ENCODE measurements around the gene PACRG.
"Not testable (repeated sequence)": the region's sequence is repeated elsewhere in the genome, so short reads cannot be mapped to it uniquely, and the experiment has no call there.

The PACRG gene

GRCh38 chr6:162727322-162728182 lies at the start of gene PACRG, which contains the start of gene PRKN:
Gene PACRG (plus strand): TSS chr6:162727974.
Gene PRKN (minus strand): TSS chr6:162727766.
- WGBS (ENCODE audit: insufficient coverage, insufficient read length) = no CpG with 5 or more reads among the region's 84 CpGs
- Histone ChIP-seq H3K27me3 (ENCODE audit: control insufficient read depth, insufficient read depth, low read length) (no peaks in the 10 kb centered on the region), H3K9me3 (ENCODE audit: control insufficient read depth, insufficient read depth, low read length) (no peaks in the 10 kb centered on the region), H3K27ac (ENCODE audit: low read length) (no peak within 1 kb of the TSS), H3K4me3 (ENCODE audit: low read length) (peak within 1 kb of the TSS; percentile 73; the same call in 1 of the 2 replicates), H3K4me1 (ENCODE audit: control insufficient read depth, insufficient read depth, low read length) (no peaks in the 10 kb centered on the region; the same call in 1 of the 2 replicates), H3K36me3 (ENCODE audit: control insufficient read depth, insufficient read depth, low read length) (no peaks in the 10 kb centered on the region)
- DNase-seq (ENCODE audit: low read depth, low spot score) = peak; percentile 95

- not testable (repeated sequence) for H3K4me3 ChIP-seq (ENCODE audit: low read length)
These were observed 48.9 kb upstream of the PACRG start for GRCh38 chr6:162678896-162679295.

GRCh38 chr6:162679681-162680080 lies 48.1 kb upstream of the PACRG start:
- Histone ChIP-seq H3K9me3 (ENCODE audit: control insufficient read depth, insufficient read depth, low read length) (no peaks in the 10 kb centered on the region), H3K4me1 (ENCODE audit: control insufficient read depth, insufficient read depth, low read length) (no peaks in the 10 kb centered on the region), H3K27ac (ENCODE audit: low read length) (no peak overlapping the region), H3K4me3 (ENCODE audit: low read length) (no peak overlapping the region), H3K36me3 (ENCODE audit: control insufficient read depth, insufficient read depth, low read length) (no peaks in the 10 kb centered on the region), H3K27me3 (ENCODE audit: control insufficient read depth, insufficient read depth, low read length) (no peaks in the 10 kb centered on the region)
- no CpG with 5 or more reads among the region's 1 CpG for WGBS (ENCODE audit: insufficient coverage, insufficient read length)
- DNase-seq (ENCODE audit: low read depth, low spot score) = no peak

More at GRCh38 chr6:162678896-162679295, 48.9 kb upstream of the PACRG start:
- H3K27ac ChIP-seq (ENCODE audit: low read length); DNase-seq (ENCODE audit: low read depth, low spot score); H3K27me3 ChIP-seq (ENCODE audit: control insufficient read depth, insufficient read depth, low read length); H3K36me3 ChIP-seq (ENCODE audit: control insufficient read depth, insufficient read depth, low read length); H3K9me3 ChIP-seq (ENCODE audit: control insufficient read depth, insufficient read depth, low read length); H3K4me1 ChIP-seq (ENCODE audit: control insufficient read depth, insufficient read depth, low read length): not testable (repeated sequence)
- WGBS (ENCODE audit: insufficient coverage, insufficient read length) = no CpG with 5 or more reads among the region's 7 CpGs

GRCh38 chr6:162680367-162680766 lies 47.4 kb upstream of the PACRG start:
- Histone ChIP-seq H3K4me1 (ENCODE audit: control insufficient read depth, insufficient read depth, low read length) (no peaks in the 10 kb centered on the region), H3K27me3 (ENCODE audit: control insufficient read depth, insufficient read depth, low read length) (no peaks in the 10 kb centered on the region), H3K36me3 (ENCODE audit: control insufficient read depth, insufficient read depth, low read length) (no peaks in the 10 kb centered on the region), H3K27ac (ENCODE audit: low read length) (no peak overlapping the region), H3K9me3 (ENCODE audit: control insufficient read depth, insufficient read depth, low read length) (no peaks in the 10 kb centered on the region), H3K4me3 (ENCODE audit: low read length) (no peak overlapping the region)
- DNase-seq (ENCODE audit: low read depth, low spot score) = no peak

- no peaks in the 10 kb centered on the region for H3K4me1 ChIP-seq (ENCODE audit: control insufficient read depth, insufficient read depth, low read length)
- WGBS (ENCODE audit: insufficient coverage, insufficient read length) = no CpG with 5 or more reads among the region's 4 CpGs
- H3K4me3 ChIP-seq (ENCODE audit: low read length) = no peak overlapping the region
- no peak for DNase-seq (ENCODE audit: low read depth, low spot score)
- no peaks in the 10 kb centered on the region for H3K9me3 ChIP-seq (ENCODE audit: control insufficient read depth, insufficient read depth, low read length)
- H3K36me3 ChIP-seq (ENCODE audit: control insufficient read depth, insufficient read depth, low read length) = no peaks in the 10 kb centered on the region
- H3K27me3 ChIP-seq (ENCODE audit: control insufficient read depth, insufficient read depth, low read length) = no peaks in the 10 kb centered on the region
- H3K27ac ChIP-seq (ENCODE audit: low read length) = no peak overlapping the region
These were observed 46.9 kb upstream of the PACRG start for GRCh38 chr6:162680871-162681270.

- H3K9me3 ChIP-seq (ENCODE audit: control insufficient read depth, insufficient read depth, low read length) = no peaks in the 10 kb centered on the region
- H3K4me3 ChIP-seq (ENCODE audit: low read length) = no peak overlapping the region
- H3K27me3 ChIP-seq (ENCODE audit: control insufficient read depth, insufficient read depth, low read length) = no peaks in the 10 kb centered on the region
- no peaks in the 10 kb centered on the region for H3K4me1 ChIP-seq (ENCODE audit: control insufficient read depth, insufficient read depth, low read length)
- no CpG with 5 or more reads among the region's 1 CpG for WGBS (ENCODE audit: insufficient coverage, insufficient read length)
- no peaks in the 10 kb centered on the region for H3K36me3 ChIP-seq (ENCODE audit: control insufficient read depth, insufficient read depth, low read length)
- no peak overlapping the region for H3K27ac ChIP-seq (ENCODE audit: low read length)
- DNase-seq (ENCODE audit: low read depth, low spot score) = no peak
These were observed 46.3 kb upstream of the PACRG start for GRCh38 chr6:162681447-162681846.

- Histone ChIP-seq H3K4me3 (ENCODE audit: low read length) (no peak overlapping the region), H3K27me3 (ENCODE audit: control insufficient read depth, insufficient read depth, low read length) (no peaks in the 10 kb centered on the region), H3K27ac (ENCODE audit: low read length) (no peak overlapping the region), H3K9me3 (ENCODE audit: control insufficient read depth, insufficient read depth, low read length) (no peaks in the 10 kb centered on the region), H3K36me3 (ENCODE audit: control insufficient read depth, insufficient read depth, low read length) (no peaks in the 10 kb centered on the region), H3K4me1 (ENCODE audit: control insufficient read depth, insufficient read depth, low read length) (no peaks in the 10 kb centered on the region)
- WGBS (ENCODE audit: insufficient coverage, insufficient read length) = no CpG with 5 or more reads among the region's 4 CpGs
- DNase-seq (ENCODE audit: low read depth, low spot score) = no peak
These were observed 44.6 kb upstream of the PACRG start for GRCh38 chr6:162683135-162683534.

GRCh38 chr6:162684052-162684451 lies 43.7 kb upstream of the PACRG start:
- no peaks in the 10 kb centered on the region for H3K9me3 ChIP-seq (ENCODE audit: control insufficient read depth, insufficient read depth, low read length)
- no peaks in the 10 kb centered on the region for H3K4me1 ChIP-seq (ENCODE audit: control insufficient read depth, insufficient read depth, low read length)
- no peak overlapping the region for H3K4me3 ChIP-seq (ENCODE audit: low read length)
- DNase-seq (ENCODE audit: low read depth, low spot score) = no peak
- no peaks in the 10 kb centered on the region for H3K27me3 ChIP-seq (ENCODE audit: control insufficient read depth, insufficient read depth, low read length)
- no peak overlapping the region for H3K27ac ChIP-seq (ENCODE audit: low read length)
- H3K36me3 ChIP-seq (ENCODE audit: control insufficient read depth, insufficient read depth, low read length) = no peaks in the 10 kb centered on the region
- WGBS (ENCODE audit: insufficient coverage, insufficient read length) = no CpG with 5 or more reads among the region's 1 CpG

GRCh38 chr6:162684961-162685360 lies 42.8 kb upstream of the PACRG start:
- Histone ChIP-seq H3K27me3 (ENCODE audit: control insufficient read depth, insufficient read depth, low read length) (no peaks in the 10 kb centered on the region), H3K9me3 (ENCODE audit: control insufficient read depth, insufficient read depth, low read length) (no peaks in the 10 kb centered on the region), H3K36me3 (ENCODE audit: control insufficient read depth, insufficient read depth, low read length) (no peaks in the 10 kb centered on the region), H3K4me1 (ENCODE audit: control insufficient read depth, insufficient read depth, low read length) (no peaks in the 10 kb centered on the region), H3K27ac (ENCODE audit: low read length) (no peak overlapping the region), H3K4me3 (ENCODE audit: low read length) (no peak overlapping the region)
- WGBS (ENCODE audit: insufficient coverage, insufficient read length) = no CpG with 5 or more reads among the region's 3 CpGs
- DNase-seq (ENCODE audit: low read depth, low spot score) = no peak

GRCh38 chr6:162685586-162685985 lies 42.2 kb upstream of the PACRG start:
- no peak for DNase-seq (ENCODE audit: low read depth, low spot score)
- no peaks in the 10 kb centered on the region for H3K4me1 ChIP-seq (ENCODE audit: control insufficient read depth, insufficient read depth, low read length)
- no peak overlapping the region for H3K27ac ChIP-seq (ENCODE audit: low read length)
- H3K4me3 ChIP-seq (ENCODE audit: low read length) = no peak overlapping the region
- H3K36me3 ChIP-seq (ENCODE audit: control insufficient read depth, insufficient read depth, low read length) = no peaks in the 10 kb centered on the region
- no peaks in the 10 kb centered on the region for H3K27me3 ChIP-seq (ENCODE audit: control insufficient read depth, insufficient read depth, low read length)
- no CpG with 5 or more reads among the region's 5 CpGs for WGBS (ENCODE audit: insufficient coverage, insufficient read length)
- H3K9me3 ChIP-seq (ENCODE audit: control insufficient read depth, insufficient read depth, low read length) = no peaks in the 10 kb centered on the region
